ENCODE measurements around the gene POLR1A. TPM values are rescaled to one million over a fixed set of nuclear protein-coding genes. Genes with fewer than 3 reads are reported as not detected.
A peak's percentile ranks its signal among the peaks of the same experiment; 100 is the strongest.

POLR1A gene
- total RNA-seq, 1 donor from 2014 or later, result 32.6 TPM

DNA sequence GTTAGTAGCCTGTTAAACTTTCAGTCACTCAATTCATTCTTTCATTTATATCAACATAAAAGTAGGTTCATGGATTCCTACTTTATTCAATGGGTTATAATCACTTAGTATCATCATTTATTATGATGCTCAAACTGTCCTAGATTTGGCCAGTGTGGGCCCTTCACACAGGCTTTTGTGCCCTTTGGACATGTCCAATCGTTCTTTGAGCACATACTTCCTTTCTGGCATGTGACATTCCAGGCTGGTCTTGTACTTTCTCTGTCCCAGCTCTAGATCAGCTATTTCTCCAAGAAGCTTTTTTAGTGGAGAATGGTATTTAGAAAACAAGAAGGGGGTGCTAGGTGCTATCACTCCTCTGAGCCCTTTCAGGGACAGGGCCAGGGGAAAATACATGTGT, 11.5 kb downstream of the POLR1A start:
- Mint-ChIP-seq H3K9me3 (ENCODE audit: low read depth) (no peaks in the 10 kb centered on the region), H3K4me3 (ENCODE audit: unreplicated experiment) (no peak overlapping the region), H3K27ac (ENCODE audit: unreplicated experiment) (no peak overlapping the region), H3K27me3 (ENCODE audit: low read depth) (no peaks in the 10 kb centered on the region), H3K36me3 (ENCODE audit: low read depth) (peaks cover 35% of the 10 kb centered on the region), H3K4me1 (ENCODE audit: low read depth) (no peaks in the 10 kb centered on the region)
- no peak for DNase-seq (ENCODE audit: low spot score)
- TF ChIP-seq CTCF (IDR thresholded peaks at IDR 0.05), result no peak

- Mint-ChIP-seq H3K4me1 (ENCODE audit: low read depth) (no peaks in the 10 kb centered on the region), H3K4me3 (ENCODE audit: unreplicated experiment) (no peak overlapping the region), H3K27me3 (ENCODE audit: low read depth) (no peaks in the 10 kb centered on the region), H3K36me3 (ENCODE audit: low read depth) (peaks cover 27% of the 10 kb centered on the region), H3K9me3 (ENCODE audit: low read depth) (no peaks in the 10 kb centered on the region), H3K27ac (ENCODE audit: unreplicated experiment) (no peak overlapping the region)
- DNase-seq (ENCODE audit: low spot score), result no peak
- peak; percentile 74 for TF ChIP-seq CTCF (IDR thresholded peaks at IDR 0.05)
Observed at GRCh38 chr2:86087936-86088850, 17.5 kb downstream of the POLR1A start.

DNA sequence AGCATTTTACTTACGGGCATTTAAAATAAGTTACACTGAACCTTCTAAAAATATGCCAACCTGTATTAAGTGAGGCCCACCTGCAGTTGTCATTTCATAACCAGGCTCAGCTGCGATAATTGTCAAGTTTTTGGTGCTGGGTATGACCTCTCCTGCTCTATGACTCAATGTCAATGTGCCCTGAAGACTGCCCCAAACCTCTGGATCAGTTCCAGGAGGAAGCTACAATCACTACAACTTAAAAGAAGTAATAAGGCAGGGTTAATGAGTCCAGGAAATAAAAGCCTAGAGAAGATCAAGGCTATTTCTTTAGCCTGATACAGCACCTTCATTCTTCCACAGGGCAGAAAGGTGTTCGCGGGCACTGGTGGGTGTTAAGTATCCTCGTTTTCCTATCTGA, 22.9 kb downstream of the POLR1A start:
- Mint-ChIP-seq H3K27me3 (ENCODE audit: low read depth) (no peaks in the 10 kb centered on the region), H3K9me3 (ENCODE audit: low read depth) (no peaks in the 10 kb centered on the region), H3K4me1 (ENCODE audit: low read depth) (peaks cover 7% of the 10 kb centered on the region), H3K36me3 (ENCODE audit: low read depth) (peaks cover 18% of the 10 kb centered on the region), H3K4me3 (ENCODE audit: unreplicated experiment) (no peak overlapping the region), H3K27ac (ENCODE audit: unreplicated experiment) (no peak overlapping the region)
- TF ChIP-seq CTCF (IDR thresholded peaks at IDR 0.05), result no peak
- DNase-seq (ENCODE audit: low spot score), result no peak

GRCh38 chr2:86081724-86082123, 24.0 kb downstream of the POLR1A start:
- H3K9me3 Mint-ChIP-seq (ENCODE audit: low read depth), result no peaks in the 10 kb centered on the region
- H3K4me1 Mint-ChIP-seq (ENCODE audit: low read depth), result peaks cover 7% of the 10 kb centered on the region
- H3K36me3 Mint-ChIP-seq (ENCODE audit: low read depth), result peaks cover 21% of the 10 kb centered on the region
- no peak overlapping the region for H3K27ac Mint-ChIP-seq (ENCODE audit: unreplicated experiment)
- H3K4me3 Mint-ChIP-seq (ENCODE audit: unreplicated experiment), result no peak overlapping the region
- no peak for DNase-seq (ENCODE audit: low spot score)
- H3K27me3 Mint-ChIP-seq (ENCODE audit: low read depth), result no peaks in the 10 kb centered on the region
- TF ChIP-seq CTCF (IDR thresholded peaks at IDR 0.05), result no peak

- no peaks in the 10 kb centered on the region for H3K9me3 Mint-ChIP-seq (ENCODE audit: low read depth)
- H3K36me3 Mint-ChIP-seq (ENCODE audit: low read depth), result peaks cover 25% of the 10 kb centered on the region
- no peak overlapping the region for H3K4me3 Mint-ChIP-seq (ENCODE audit: unreplicated experiment)
- peak; percentile 91 for TF ChIP-seq CTCF (IDR thresholded peaks at IDR 0.05)
- H3K27ac Mint-ChIP-seq (ENCODE audit: unreplicated experiment), result peak overlapping the region; percentile 62
- peaks cover 12% of the 10 kb centered on the region for H3K4me1 Mint-ChIP-seq (ENCODE audit: low read depth)
- no peak for DNase-seq (ENCODE audit: low spot score)
- H3K27me3 Mint-ChIP-seq (ENCODE audit: low read depth), result no peaks in the 10 kb centered on the region
Observed at GRCh38 chr2:86079981-86080911, 25.4 kb downstream of the POLR1A start.

Data from chondrocyte (in vitro differentiated cells).